Inflammatory macrophage treated with lipopolysaccharide for 4 hours (primary cell): ENCODE results near the gene ARPC5L.
"Not testable (repeated sequence)": the region's sequence is repeated elsewhere in the genome, so short reads cannot be mapped to it uniquely, and the experiment has no call there.

Experiments
- DNase-seq: peaks from one replicate; pipeline ENCODE4 v3.0.0-alpha.2; 2020

Gene ARPC5L

GRCh38 chr9:124861342-124862229 lies at the start of gene ARPC5L, which contains the start of gene RPL35:
ARPC5L (plus strand) TSS chr9:124862130; CDS start chr9:124869291, 7,161 bp downstream.
RPL35 (minus strand) TSS chr9:124861957; CDS start chr9:124861912, 45 bp downstream.
- peak; percentile 95 for DNase-seq

- peak; percentile 16 for DNase-seq
Measured at GRCh38 chr9:124812441-124812876, 49.5 kb upstream of the ARPC5L start.

GRCh38 chr9:124813041-124813440 lies 48.9 kb upstream of the ARPC5L start:
- no peak for DNase-seq

- DNase-seq: no peak
Measured at GRCh38 chr9:124813501-124814163, 48.3 kb upstream of the ARPC5L start.

- no peak for DNase-seq
Measured at GRCh38 chr9:124814164-124814535, 47.8 kb upstream of the ARPC5L start.

- no peak for DNase-seq
Measured at GRCh38 chr9:124815601-124816000, 46.3 kb upstream of the ARPC5L start.

- DNase-seq: no peak
Measured at GRCh38 chr9:124818431-124819281, 43.3 kb upstream of the ARPC5L start.

GRCh38 chr9:124820698-124821623 lies 41.0 kb upstream of the ARPC5L start:
- DNase-seq: no peak

- no peak for DNase-seq
Measured at GRCh38 chr9:124828489-124829333, 33.2 kb upstream of the ARPC5L start.

- no peak for DNase-seq
Measured at GRCh38 chr9:124829334-124829669, 32.6 kb upstream of the ARPC5L start.

GRCh38 chr9:124830593-124830992 lies 31.3 kb upstream of the ARPC5L start:
- DNase-seq: no peak

- no peak for DNase-seq
Measured at GRCh38 chr9:124831642-124832364, 30.1 kb upstream of the ARPC5L start.

- no peak for DNase-seq
Measured at GRCh38 chr9:124834591-124834990, 27.3 kb upstream of the ARPC5L start.

GRCh38 chr9:124835026-124835557 lies 26.8 kb upstream of the ARPC5L start:
- DNase-seq: no peak

- DNase-seq: not testable (repeated sequence)
Measured at GRCh38 chr9:124838132-124838531, 23.8 kb upstream of the ARPC5L start.

GRCh38 chr9:124838567-124839275 lies 23.2 kb upstream of the ARPC5L start:
- DNase-seq: not testable (repeated sequence)

- peak; percentile 21 for DNase-seq
Measured at GRCh38 chr9:124839612-124840299, 22.2 kb upstream of the ARPC5L start.

GRCh38 chr9:124840300-124840833 lies 21.6 kb upstream of the ARPC5L start:
- DNase-seq: no peak
